MCF 10A (cell line): ENCODE measurements around the gene HECTD4. TPM values are rescaled to one million over a fixed set of nuclear protein-coding genes. Genes with fewer than 3 reads are reported as not detected.

ENCODE experiments used
- BruUV-seq: library from RNA; stranded (reverse); fragments of 400-500 nt; replicated peaks from 2 replicates; lab custom pipeline; 2021; lab: Mats Ljungman, UMichigan
- CTCF ChIA-PET: fragments of 300-600 bp; sonication (Branson Sonifier 250); formaldehyde crosslinking; extraction: SDS; loops from one replicate; lab custom pipeline; 2021; ENCODE audit warnings: antibody characterized with exemption, inconsistent platforms; lab: Yijun Ruan, JAX
- POLR2A ChIA-PET: fragments of 300-600, 350-650 bp; sonication (Branson Sonifier 250); formaldehyde crosslinking; extraction: SDS; loops from one replicate; lab custom pipeline; 2020; ENCODE audit warnings: antibody characterized with exemption, inconsistent platforms; lab: Yijun Ruan, JAX
- DNase-seq: peaks from one replicate; pipeline ENCODE4 v3.0.0-alpha.2; 2018; ENCODE audit not compliant: unreplicated experiment
- H3K27ac Mint-ChIP-seq: one replicate; pipeline ENCODE4 v1.8.0; 2022; ENCODE audit warnings: mild to moderate bottlenecking, low read depth, mixed read lengths; ENCODE audit not compliant: unreplicated experiment
- H3K27me3 Mint-ChIP-seq: one replicate; pipeline ENCODE4 v1.8.0; 2022; ENCODE audit warnings: mixed read lengths; ENCODE audit not compliant: insufficient read depth, unreplicated experiment
- H3K36me3 Mint-ChIP-seq: one replicate; pipeline ENCODE4 v1.8.0; 2022; ENCODE audit warnings: mild to moderate bottlenecking, moderate library complexity, mixed read lengths; ENCODE audit not compliant: insufficient read depth, unreplicated experiment
- H3K4me1 Mint-ChIP-seq: one replicate; pipeline ENCODE4 v1.8.0; 2022; ENCODE audit warnings: mixed read lengths; ENCODE audit not compliant: insufficient read depth, unreplicated experiment
- H3K4me3 Mint-ChIP-seq: one replicate; pipeline ENCODE4 v1.8.0; 2022; ENCODE audit warnings: mild to moderate bottlenecking, moderate library complexity, mixed read lengths; ENCODE audit not compliant: unreplicated experiment
- H3K9me3 Mint-ChIP-seq: one replicate; pipeline ENCODE4 v1.8.0; 2022; ENCODE audit warnings: mixed read lengths; ENCODE audit not compliant: unreplicated experiment
- intact Hi-C: fragments of 100-400 bp; cut with micrococcal nuclease; formaldehyde crosslinking; loops from 2 replicates; pipeline ENCODE4 v1.14.1; 2022
- total RNA-seq: library from RNA; stranded (reverse); gene quantifications from 2 replicates; pipeline ENCODE4 v1.2.3, GENCODE V29; 2022
- TF ChIP-seq, protein P1 (sequence below): fragments of 200-600 bp; IDR thresholded peaks from one replicate; pipeline ENCODE4 v1.8.0; 2022; ENCODE audit warnings: antibody characterized with exemption, mild to moderate bottlenecking; ENCODE audit not compliant: unreplicated experiment

Gene HECTD4
- total RNA-seq, 1 experiment from 2014 or later = 35.2 TPM

GRCh38 chr12:112169966-112170365, 212.3 kb downstream of the HECTD4 start:
- Mint-ChIP-seq H3K27me3 (no peaks in the 10 kb centered on the region), H3K27ac (peak overlapping the region; percentile 57), H3K36me3 (peaks cover 20% of the 10 kb centered on the region), H3K9me3 (no peaks in the 10 kb centered on the region), H3K4me1 (no peaks in the 10 kb centered on the region), H3K4me3 (no peak overlapping the region)
- CTCF ChIA-PET = no interaction called here
- intact Hi-C loops = no loop called here
- no TSS peak for BruUV-seq
- POLR2A ChIA-PET = no interaction called here
- TF ChIP-seq, protein P1, sequence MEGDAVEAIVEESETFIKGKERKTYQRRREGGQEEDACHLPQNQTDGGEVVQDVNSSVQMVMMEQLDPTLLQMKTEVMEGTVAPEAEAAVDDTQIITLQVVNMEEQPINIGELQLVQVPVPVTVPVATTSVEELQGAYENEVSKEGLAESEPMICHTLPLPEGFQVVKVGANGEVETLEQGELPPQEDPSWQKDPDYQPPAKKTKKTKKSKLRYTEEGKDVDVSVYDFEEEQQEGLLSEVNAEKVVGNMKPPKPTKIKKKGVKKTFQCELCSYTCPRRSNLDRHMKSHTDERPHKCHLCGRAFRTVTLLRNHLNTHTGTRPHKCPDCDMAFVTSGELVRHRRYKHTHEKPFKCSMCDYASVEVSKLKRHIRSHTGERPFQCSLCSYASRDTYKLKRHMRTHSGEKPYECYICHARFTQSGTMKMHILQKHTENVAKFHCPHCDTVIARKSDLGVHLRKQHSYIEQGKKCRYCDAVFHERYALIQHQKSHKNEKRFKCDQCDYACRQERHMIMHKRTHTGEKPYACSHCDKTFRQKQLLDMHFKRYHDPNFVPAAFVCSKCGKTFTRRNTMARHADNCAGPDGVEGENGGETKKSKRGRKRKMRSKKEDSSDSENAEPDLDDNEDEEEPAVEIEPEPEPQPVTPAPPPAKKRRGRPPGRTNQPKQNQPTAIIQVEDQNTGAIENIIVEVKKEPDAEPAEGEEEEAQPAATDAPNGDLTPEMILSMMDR = no peak
- no peak for DNase-seq

- intact Hi-C loops = no loop called here
- H3K4me3 Mint-ChIP-seq = no peak overlapping the region
- no TSS peak for BruUV-seq
- H3K9me3 Mint-ChIP-seq = no peaks in the 10 kb centered on the region
- H3K4me1 Mint-ChIP-seq = no peaks in the 10 kb centered on the region
- peaks cover 16% of the 10 kb centered on the region for H3K36me3 Mint-ChIP-seq
- no peak overlapping the region for H3K27ac Mint-ChIP-seq
- ChIA-PET CTCF (no interaction called here), POLR2A (no interaction called here)
- no peaks in the 10 kb centered on the region for H3K27me3 Mint-ChIP-seq
- TF ChIP-seq, protein P1 = no peak
- DNase-seq = no peak
Measured at GRCh38 chr12:112169161-112169872, 212.9 kb downstream of the HECTD4 start.

DNA sequence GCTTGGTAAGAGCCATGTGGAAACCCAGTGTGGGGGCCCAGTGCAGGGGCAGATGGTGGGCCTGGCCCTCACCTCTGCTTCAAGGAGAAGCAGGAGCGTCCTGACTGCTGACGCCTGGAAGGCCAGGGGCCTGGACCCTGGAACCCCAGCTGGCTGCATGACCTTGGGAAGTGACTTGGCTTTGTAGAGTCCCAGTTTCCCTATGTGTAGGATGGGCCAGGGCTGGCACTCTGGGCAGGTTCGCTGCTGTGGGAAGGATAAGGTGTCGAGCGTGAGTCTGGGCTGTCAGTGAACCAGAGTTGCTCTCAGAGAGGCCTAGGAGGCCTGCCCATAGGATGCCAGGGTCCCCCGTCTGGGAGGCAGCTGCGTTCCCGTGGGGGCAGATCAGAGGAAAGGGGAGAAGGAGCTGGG, 213.7 kb downstream of the HECTD4 start:
- intact Hi-C loops = no loop called here
- Mint-ChIP-seq H3K27ac (no peak overlapping the region), H3K4me1 (no peaks in the 10 kb centered on the region), H3K9me3 (no peaks in the 10 kb centered on the region), H3K4me3 (no peak overlapping the region), H3K36me3 (peaks cover 13% of the 10 kb centered on the region), H3K27me3 (no peaks in the 10 kb centered on the region)
- POLR2A ChIA-PET = no interaction called here
- TF ChIP-seq, protein P1 = no peak
- DNase-seq = no peak
- BruUV-seq = no TSS peak
- CTCF ChIA-PET = interaction anchor here (0.6 kb wide), 1 partner anchor 225 kb away, joined by 6 read pairs; no protein-coding TSS in a partner anchor

DNA sequence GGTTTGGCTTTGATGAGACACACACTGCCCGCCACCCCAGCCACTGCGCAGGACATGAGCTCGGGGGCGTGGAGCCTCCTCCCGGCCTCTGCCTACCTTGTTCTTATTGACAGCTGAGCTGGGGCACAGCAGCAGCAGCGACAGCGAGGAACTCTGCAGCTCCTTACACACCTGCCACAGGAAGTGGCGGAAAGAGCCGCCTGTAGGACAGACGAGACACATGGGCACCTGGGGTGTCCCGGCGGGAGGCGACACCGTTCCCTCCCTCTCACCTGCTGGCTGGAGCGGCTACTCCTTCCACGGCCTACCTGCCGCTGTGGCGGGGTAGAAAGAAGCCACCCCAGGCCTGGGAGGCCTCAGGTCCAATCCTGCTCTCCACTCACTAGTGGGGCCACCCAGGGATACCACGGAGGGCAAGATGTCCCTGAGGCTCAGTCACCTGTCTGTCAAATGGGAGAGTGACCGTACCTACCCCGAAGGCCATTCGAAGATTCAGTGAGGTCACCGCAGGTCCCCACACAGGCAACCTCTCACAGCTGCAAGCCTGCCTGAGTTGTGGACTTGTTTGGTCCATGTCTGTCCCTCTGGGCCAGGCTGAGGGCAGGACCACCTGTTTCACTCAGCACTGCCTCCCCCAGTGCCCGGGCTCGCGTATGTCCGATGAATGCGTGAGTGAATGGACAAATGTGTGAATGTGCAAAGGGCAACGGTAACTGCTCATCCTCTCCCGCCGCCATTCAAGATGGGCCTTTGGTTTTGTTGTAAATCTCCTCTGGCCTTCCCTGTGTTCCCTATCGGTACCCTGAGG, 214.3 kb downstream of the HECTD4 start:
- H3K9me3 Mint-ChIP-seq = no peaks in the 10 kb centered on the region
- H3K27me3 Mint-ChIP-seq = no peaks in the 10 kb centered on the region
- no peak for DNase-seq
- no TSS peak for BruUV-seq
- intact Hi-C loops = no loop called here
- TF ChIP-seq, protein P1 = no peak
- H3K27ac Mint-ChIP-seq = no peak overlapping the region
- POLR2A ChIA-PET = no interaction called here
- CTCF ChIA-PET = interaction anchor here (0.6 to 1.4 kb wide), 3 partner anchors 30 to 219 kb away, joined by 3 to 5 read pairs (median 3); no protein-coding TSS in a partner anchor
- H3K36me3 Mint-ChIP-seq = peaks cover 16% of the 10 kb centered on the region
- H3K4me1 Mint-ChIP-seq = no peaks in the 10 kb centered on the region
- no peak overlapping the region for H3K4me3 Mint-ChIP-seq
